Measurements from ENCODE around the gene CBLL1.

- TF ChIP-seq CTCF (conservative IDR thresholded peaks at IDR 0.05; ENCODE audit: low read depth, low read length) (no peak), EZH2phosphoT487 (IDR thresholded peaks at IDR 0.05; ENCODE audit: borderline replicate concordance, low read length) (no peak), EZH2 (IDR thresholded peaks at IDR 0.05; ENCODE audit: low read length, unreplicated experiment) (no peak)
Measured at GRCh38 chr7:107768263-107768662, 24.3 kb downstream of the CBLL1 start.
